GM18907 (cell line): ENCODE results near the gene RHBDD1.

Source experiments
- ATAC-seq: cut with Tn5 transposase; IDR thresholded peaks from one replicate; pipeline ENCODE4 v1.9.1; 2021; ENCODE audit warnings: mild to moderate bottlenecking, moderate library complexity; ENCODE audit not compliant: unreplicated experiment

RHBDD1 gene

DNA sequence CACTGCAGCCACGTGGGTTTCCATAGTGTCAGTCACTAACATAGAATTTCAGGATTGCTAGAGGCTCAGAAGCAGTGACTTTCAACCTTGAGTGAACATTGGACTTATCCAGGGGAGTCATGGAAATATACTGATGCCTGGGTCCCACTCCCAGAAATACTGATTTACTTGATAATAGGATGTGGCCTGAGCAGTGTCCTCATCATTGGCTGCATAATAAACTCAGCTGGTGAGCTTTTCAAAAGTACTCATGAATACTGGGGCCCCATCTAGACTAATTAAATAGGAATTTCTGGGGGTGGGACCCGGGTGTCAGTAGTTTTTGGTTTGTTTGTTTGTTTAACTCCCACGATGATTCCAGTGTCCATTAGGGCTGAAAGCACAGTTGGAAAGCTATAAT is 186.8 kb downstream of the RHBDD1 start:
- no peak for ATAC-seq

DNA sequence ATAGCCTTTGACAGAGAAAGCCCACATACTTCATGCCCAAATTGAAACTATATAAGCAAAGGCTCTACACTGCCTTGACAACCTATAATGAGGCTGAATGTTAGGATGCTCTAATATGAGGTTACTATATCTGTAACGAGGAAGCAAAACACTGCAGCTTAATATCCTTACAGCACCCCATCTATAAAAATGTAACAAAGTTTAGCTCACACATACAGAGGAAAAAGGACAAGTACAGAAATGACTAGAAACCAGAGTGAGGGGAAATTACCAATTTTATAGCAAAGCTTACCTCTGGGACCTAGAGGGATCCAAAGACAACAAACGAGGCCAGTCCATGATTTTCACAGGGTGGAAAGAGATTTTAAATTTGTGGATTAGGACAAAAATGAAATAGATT is 189.7 kb downstream of the RHBDD1 start:
- ATAC-seq, result peak; percentile 73

DNA sequence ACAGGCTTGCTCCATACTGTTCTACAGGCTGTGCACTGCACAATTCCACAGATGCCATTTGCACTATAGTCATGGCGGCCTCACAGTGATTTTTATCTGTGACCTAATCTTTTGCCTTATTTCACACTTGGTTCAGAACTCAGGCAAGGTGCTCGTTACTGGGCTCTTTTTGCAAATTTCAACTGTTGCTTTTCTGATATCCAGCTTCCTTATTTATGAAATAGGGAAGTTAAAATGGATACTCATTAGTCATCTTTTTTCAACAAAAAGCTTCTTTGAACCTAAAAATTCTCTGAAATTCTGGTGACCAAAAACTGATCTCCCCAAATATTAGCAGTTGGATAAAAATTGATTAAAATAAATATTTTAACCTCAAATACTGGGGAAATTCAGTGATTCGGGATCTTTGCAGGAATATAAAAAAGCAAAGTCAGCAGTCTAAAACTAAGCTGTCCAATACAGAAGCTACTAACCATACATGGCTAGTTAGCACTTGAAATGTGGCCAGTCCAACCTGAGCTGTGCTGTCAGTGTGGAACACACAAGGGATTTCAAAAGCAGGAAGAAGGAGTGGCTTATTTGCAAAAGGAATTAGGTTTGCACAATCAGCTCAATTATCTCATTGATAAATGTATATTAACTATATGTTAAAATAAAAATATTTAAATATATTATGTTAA is 193.7 kb downstream of the RHBDD1 start:
- no peak for ATAC-seq

DNA sequence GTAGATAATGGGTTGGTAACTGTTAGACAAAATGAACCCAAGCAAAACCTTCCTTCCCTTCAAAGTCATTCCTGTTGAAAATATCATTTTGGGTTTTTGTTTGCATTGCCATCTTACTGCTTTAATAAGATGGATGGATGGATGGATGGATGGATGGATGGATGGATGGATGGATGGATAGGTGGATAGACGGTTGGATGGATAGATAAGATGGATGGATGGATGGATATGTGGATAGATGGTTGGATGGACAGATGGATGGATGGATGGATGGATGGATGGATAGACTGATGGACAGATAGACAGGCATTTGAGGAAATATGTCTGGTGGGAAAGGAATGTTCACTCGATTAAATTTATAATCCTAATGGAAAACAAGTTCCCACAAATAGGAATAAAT is 194.9 kb downstream of the RHBDD1 start:
- ATAC-seq, result no peak

DNA sequence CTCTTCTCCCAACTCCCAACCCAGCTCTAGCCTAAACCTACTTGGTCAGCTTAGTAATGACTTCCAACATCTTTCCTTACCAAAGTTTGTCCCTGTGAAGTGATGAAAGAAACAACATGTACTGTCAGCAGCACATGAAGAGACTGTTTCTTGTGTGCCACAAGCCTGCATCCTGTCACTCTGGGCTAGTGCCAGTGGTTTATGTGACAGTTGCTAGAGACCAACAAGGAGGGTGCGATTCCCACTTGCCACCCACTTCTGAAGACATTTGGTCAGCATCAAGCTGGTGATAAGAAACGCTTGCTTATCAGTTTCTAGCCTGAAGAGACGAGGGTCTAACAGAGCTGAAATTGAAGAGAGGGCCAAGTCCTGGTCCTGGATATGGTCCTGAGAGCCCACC is 195.5 kb downstream of the RHBDD1 start:
- no peak for ATAC-seq

DNA sequence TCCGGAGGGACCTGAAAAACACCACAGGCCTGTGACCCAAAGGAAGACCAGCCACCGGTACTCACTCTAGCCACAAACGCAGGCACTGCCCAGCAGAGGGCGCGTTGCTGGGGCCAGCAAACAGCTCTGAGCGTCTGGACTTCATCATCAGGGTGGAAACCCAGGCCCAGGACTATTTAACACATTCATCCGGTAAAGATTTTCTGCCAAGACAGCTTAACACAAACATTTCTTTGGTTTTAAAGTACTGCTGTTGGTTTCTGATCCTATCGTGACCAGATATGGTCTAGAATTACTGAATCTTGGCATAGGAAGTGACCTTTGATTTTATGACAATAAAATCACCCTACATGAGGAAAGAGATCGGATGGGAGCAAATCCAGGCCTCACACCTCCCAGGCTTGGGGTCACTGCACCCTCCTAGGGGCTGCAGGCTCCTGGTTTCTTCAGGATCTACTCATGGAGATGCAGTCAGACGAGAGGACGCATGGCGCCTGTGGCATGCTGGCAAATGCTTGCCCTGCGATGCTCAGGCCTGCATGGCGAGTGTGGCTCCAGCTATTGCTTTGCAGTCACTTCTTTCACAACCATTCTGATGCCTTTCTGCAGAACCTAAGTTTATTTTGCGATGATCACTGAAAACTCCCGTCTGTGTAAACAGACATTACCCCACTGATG is 197.8 kb downstream of the RHBDD1 start:
- peak; percentile 90 for ATAC-seq

DNA sequence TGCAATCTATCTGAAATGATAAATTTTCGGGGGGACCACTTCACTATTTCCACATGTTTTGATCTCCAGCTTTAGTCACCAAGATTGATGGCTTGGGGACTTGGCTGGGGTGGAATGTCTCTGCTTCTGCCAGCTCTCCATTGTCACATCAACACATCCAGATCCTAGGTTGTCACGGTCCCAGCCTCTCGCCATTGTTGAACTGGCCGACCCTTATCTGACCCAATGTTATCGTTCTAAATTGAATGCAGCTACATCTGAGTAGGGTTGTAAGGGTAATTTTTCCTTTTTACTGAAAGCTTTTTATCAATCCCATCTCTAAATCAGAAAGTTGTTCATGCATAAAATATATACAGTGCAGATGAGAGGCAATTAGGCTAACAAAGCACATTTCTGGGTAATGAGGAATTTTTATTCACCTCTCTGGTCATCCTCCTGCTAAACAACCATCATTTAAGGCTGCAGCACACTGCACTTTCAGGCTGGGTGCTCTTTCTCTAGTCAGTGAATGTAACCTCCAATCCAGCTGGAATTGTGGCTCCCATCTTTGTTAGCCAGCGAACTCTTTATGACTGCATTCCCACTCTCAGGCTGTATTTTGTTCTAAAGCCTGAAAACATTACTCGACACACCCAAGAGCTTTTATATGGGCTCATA is 200.0 kb downstream of the RHBDD1 start:
- no peak for ATAC-seq

DNA sequence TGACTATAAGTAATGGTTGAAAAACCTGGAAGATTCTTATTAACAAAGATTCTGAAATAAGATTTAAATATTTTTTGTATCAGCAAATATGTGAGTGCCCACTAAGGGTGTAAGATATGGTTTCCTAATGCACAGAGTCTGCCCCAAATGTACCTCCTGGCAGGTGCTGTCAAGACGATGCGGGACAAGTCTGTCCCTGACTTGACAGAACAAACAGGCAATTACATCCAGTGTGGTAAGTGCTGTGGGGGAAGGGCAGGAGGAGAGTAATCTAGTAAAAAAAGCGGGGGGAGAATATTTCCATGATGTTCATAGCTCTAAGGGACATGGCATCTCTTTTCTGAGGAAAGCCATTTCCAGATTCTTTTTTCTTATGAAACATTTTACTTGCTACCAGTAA is 200.7 kb downstream of the RHBDD1 start:
- ATAC-seq, result no peak

DNA sequence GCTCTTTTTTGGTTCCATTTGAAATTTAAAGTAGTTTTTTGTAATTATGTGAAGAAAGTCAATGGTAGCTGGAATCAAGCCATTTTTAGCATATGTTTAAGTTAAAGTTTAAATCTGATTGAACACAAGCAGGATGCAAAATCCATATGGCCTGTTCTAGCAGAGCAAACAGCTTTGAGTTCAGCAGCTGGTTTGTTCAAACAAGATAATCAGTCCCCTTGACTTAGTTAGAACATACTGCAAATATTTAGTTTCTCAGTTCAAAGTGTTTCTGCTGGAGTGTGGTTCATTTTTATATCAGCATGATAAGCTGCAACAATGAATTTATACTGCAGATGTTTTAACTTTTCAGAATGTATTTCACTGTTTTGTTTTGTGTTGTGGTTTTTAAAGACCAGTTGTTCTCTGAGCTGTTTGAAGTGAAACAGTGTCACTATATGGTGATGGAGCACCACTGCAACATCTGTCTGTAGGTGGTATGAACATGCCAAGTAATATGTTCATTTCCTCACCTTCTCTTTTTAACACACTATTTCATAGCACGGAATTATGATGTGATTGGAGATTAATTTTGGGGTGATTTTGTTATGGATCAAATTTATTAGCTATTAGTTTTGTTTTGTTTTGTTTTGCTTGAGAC is 202.8 kb downstream of the RHBDD1 start:
- ATAC-seq, result no peak

DNA sequence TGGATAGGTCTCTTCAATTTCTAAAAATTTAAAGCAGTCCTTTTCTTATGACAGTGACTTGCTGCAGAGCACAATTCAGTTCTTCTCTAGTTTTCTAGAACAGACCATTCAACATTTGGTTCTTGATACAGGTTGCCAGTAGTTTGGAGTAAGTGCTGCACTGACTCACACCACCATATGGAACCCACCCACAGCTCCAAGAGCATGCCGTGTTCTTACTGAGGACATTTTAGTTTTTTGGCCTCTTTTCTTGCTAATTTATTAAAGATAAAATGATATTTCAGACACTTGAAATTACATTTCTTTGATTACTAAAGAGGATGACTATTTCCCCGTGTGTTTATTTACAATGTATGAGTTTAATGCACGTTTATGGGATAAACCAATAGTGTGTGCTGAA is 208.1 kb downstream of the RHBDD1 start:
- ATAC-seq, result no peak
